GM06990 (cell line): ENCODE measurements around the gene CDK5.
"Not testable (repeated sequence)": the region's sequence is repeated elsewhere in the genome, so short reads cannot be mapped to it uniquely, and the experiment has no call there.

Experiments used
- DNase-seq: peaks from one replicate; pipeline ENCODE4 v3.0.0-alpha.2; 2011; ENCODE audit not compliant: insufficient read length; ENCODE audit errors: extremely low read depth
- H3K27me3 ChIP-seq: replicated peaks from 2 replicates; pipeline ENCODE4 v1.6.0; 2011; ENCODE audit warnings: low read length; ENCODE audit not compliant: control insufficient read depth, insufficient read depth
- H3K36me3 ChIP-seq: 2 replicates; pipeline ENCODE4 v1.5.1; 2011; ENCODE audit warnings: low read length; ENCODE audit not compliant: control insufficient read depth, insufficient read depth
- H3K4me3 ChIP-seq: replicated peaks from 2 replicates; pipeline ENCODE4 v1.5.1; 2011; ENCODE audit warnings: low read depth, mild to moderate bottlenecking, control low read depth, low read length
- TF ChIP-seq, protein P1 (sequence below): IDR thresholded peaks from 2 replicates; pipeline ENCODE4 v1.5.1; 2011; ENCODE audit warnings: low read length, control low read depth, mild to moderate bottlenecking, inconsistent platforms; ENCODE audit not compliant: insufficient read depth, poor library complexity, severe bottlenecking

CDK5 gene

DNA sequence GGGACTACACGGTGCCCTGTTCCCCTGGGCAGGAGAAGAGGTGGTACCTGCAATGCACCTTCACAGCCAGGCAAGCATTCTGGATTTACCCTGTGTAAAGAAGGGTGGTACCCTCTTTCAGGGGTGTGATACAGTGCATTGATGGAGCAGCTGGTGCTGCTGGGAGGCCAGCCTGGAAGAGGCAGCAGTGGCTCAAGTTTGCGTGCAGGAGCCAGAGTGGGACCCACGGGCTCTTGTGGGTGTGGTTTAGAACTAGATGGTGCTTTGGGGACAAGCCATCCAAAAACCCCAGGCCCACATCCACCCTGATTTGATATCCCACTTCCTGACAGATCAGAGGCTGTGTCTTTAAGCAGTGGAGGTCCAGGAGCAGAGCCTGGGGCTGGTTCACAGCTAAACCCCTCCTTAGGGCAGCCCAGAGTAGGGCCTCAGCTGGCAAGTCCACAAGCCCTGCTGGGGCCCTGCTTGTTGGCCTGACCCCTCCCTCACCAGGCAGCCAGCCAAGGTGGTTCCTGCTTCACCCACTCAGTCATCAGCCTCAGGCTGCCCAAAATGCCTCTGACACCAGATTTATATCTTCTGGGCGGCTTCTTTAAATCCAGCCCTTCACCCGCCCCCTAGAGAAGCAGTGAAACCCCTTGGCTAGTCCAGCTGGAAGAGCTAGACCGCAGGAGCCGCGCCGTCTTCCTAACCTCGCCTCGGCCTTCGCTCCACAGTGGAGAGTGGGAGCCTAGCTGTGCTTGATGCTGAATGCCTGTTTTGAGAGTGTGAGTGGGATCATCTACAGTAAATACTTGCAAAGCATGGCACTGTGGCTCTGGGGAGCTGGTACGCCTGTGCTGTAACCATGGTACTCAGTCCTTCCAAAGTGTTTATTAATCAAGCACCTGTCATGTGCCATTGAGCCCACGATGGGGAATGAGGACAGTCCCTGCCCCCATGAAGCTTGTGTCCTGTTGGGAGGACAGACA lies 10.8 kb downstream of the CDK5 start:
- H3K36me3 ChIP-seq = peaks cover 2% of the 10 kb centered on the region
- H3K4me3 ChIP-seq = no peak overlapping the region
- no peak for DNase-seq
- H3K27me3 ChIP-seq = no peaks in the 10 kb centered on the region
- TF ChIP-seq, protein P1, sequence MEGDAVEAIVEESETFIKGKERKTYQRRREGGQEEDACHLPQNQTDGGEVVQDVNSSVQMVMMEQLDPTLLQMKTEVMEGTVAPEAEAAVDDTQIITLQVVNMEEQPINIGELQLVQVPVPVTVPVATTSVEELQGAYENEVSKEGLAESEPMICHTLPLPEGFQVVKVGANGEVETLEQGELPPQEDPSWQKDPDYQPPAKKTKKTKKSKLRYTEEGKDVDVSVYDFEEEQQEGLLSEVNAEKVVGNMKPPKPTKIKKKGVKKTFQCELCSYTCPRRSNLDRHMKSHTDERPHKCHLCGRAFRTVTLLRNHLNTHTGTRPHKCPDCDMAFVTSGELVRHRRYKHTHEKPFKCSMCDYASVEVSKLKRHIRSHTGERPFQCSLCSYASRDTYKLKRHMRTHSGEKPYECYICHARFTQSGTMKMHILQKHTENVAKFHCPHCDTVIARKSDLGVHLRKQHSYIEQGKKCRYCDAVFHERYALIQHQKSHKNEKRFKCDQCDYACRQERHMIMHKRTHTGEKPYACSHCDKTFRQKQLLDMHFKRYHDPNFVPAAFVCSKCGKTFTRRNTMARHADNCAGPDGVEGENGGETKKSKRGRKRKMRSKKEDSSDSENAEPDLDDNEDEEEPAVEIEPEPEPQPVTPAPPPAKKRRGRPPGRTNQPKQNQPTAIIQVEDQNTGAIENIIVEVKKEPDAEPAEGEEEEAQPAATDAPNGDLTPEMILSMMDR = no peak

- H3K27me3 ChIP-seq = no peaks in the 10 kb centered on the region
- DNase-seq = no peak
- peaks cover 2% of the 10 kb centered on the region for H3K36me3 ChIP-seq
- TF ChIP-seq, protein P1 = no peak
- no peak overlapping the region for H3K4me3 ChIP-seq
Measured at GRCh38 chr7:151045967-151046366, 11.7 kb downstream of the CDK5 start.

- Histone ChIP-seq H3K4me3 (no peak overlapping the region), H3K36me3 (peaks cover 2% of the 10 kb centered on the region), H3K27me3 (no peaks in the 10 kb centered on the region)
- no peak for DNase-seq
- TF ChIP-seq, protein P1 = no peak
Measured at GRCh38 chr7:151045262-151045661, 12.4 kb downstream of the CDK5 start.

GRCh38 chr7:151043959-151044358 lies 13.7 kb downstream of the CDK5 start:
- no peak for DNase-seq
- TF ChIP-seq, protein P1 = no peak
- peaks cover 2% of the 10 kb centered on the region for H3K36me3 ChIP-seq
- no peaks in the 10 kb centered on the region for H3K27me3 ChIP-seq
- no peak overlapping the region for H3K4me3 ChIP-seq

- DNase-seq, H3K4me3 ChIP-seq, H3K27me3 ChIP-seq, H3K36me3 ChIP-seq: not testable (repeated sequence)
Measured at GRCh38 chr7:151043449-151043848, 14.2 kb downstream of the CDK5 start.

GRCh38 chr7:151040616-151041375 lies 16.9 kb downstream of the CDK5 start:
- DNase-seq = no peak
- TF ChIP-seq, protein P1 = no peak
- H3K36me3 ChIP-seq = peaks cover 7% of the 10 kb centered on the region

More at GRCh38 chr7:151040616-151041375, 16.9 kb downstream of the CDK5 start:
- H3K27me3 ChIP-seq = no peaks in the 10 kb centered on the region
- H3K4me3 ChIP-seq = no peak overlapping the region
